ENCODE data around the gene SLC16A7. TPM values are rescaled to one million over a fixed set of nuclear protein-coding genes. Genes with fewer than 3 reads are reported as not detected.

SLC16A7 gene
- total and polyA plus RNA-seq, 9 donors, result 2.0 to 21.9 (median 13.7) TPM

- 86 to 93% (median 92%) methylated on average over 5 of the region's 5 CpGs for WGBS, 3 donors
- intact Hi-C loops (cut with DNase I), result no loop called here
Measured at GRCh38 chr12:59636945-59637691, 41.3 kb downstream of the SLC16A7 start.

GRCh38 chr12:59637692-59638070 lies 41.9 kb downstream of the SLC16A7 start:
- intact Hi-C loops (cut with DNase I), result no loop called here
- H3K27ac ChIP-seq, result no peak overlapping the region
- DNase-seq, result no peak
- no peak for TF ChIP-seq EP300 (IDR thresholded peaks at IDR 0.05)
- no peak for TF ChIP-seq CTCF (IDR thresholded peaks at IDR 0.05)
- TF ChIP-seq POLR2A (IDR thresholded peaks at IDR 0.05), result no peak
- no peaks in the 10 kb centered on the region for H3K36me3 ChIP-seq
- H3K27me3 ChIP-seq, result no peaks in the 10 kb centered on the region
- H3K9me3 ChIP-seq, result no peaks in the 10 kb centered on the region
- peaks cover 2% of the 10 kb centered on the region for H3K4me1 ChIP-seq (ENCODE audit: insufficient read depth)
- no peak overlapping the region for H3K4me3 ChIP-seq

More at GRCh38 chr12:59636945-59637691, 41.3 kb downstream of the SLC16A7 start:
- Histone ChIP-seq H3K27ac (no peak overlapping the region), H3K4me3 (no peak overlapping the region), H3K9me3 (no peaks in the 10 kb centered on the region), H3K36me3 (no peaks in the 10 kb centered on the region), H3K4me1 (ENCODE audit: insufficient read depth) (peaks cover 2% of the 10 kb centered on the region), H3K27me3 (no peaks in the 10 kb centered on the region)
- no peak for TF ChIP-seq POLR2A (IDR thresholded peaks at IDR 0.05)
- TF ChIP-seq CTCF (IDR thresholded peaks at IDR 0.05), result no peak
- TF ChIP-seq EP300 (IDR thresholded peaks at IDR 0.05), result no peak
- DNase-seq, result no peak

GRCh38 chr12:59643550-59643949 lies 47.7 kb downstream of the SLC16A7 start:
- Histone ChIP-seq H3K27ac (no peak overlapping the region), H3K27me3 (no peaks in the 10 kb centered on the region), H3K4me1 (ENCODE audit: insufficient read depth) (no peaks in the 10 kb centered on the region), H3K4me3 (no peak overlapping the region), H3K9me3 (no peaks in the 10 kb centered on the region), H3K36me3 (no peaks in the 10 kb centered on the region)
- TF ChIP-seq POLR2A (IDR thresholded peaks at IDR 0.05), result no peak
- TF ChIP-seq CTCF (IDR thresholded peaks at IDR 0.05), result no peak
- TF ChIP-seq EP300 (IDR thresholded peaks at IDR 0.05), result no peak
- no peak for DNase-seq
- 65 to 74% (median 66%) methylated on average over 3 of the region's 3 CpGs for WGBS, 3 donors
- intact Hi-C loops (cut with DNase I), result no loop called here

GRCh38 chr12:59645242-59645641 lies 49.4 kb downstream of the SLC16A7 start:
- TF ChIP-seq CTCF (IDR thresholded peaks at IDR 0.05) (no peak), EP300 (IDR thresholded peaks at IDR 0.05) (no peak), POLR2A (IDR thresholded peaks at IDR 0.05) (no peak)
- no peaks in the 10 kb centered on the region for H3K27me3 ChIP-seq
- no peaks in the 10 kb centered on the region for H3K4me1 ChIP-seq (ENCODE audit: insufficient read depth)
- intact Hi-C loops (cut with DNase I), result no loop called here
- no peaks in the 10 kb centered on the region for H3K9me3 ChIP-seq
- no peak overlapping the region for H3K27ac ChIP-seq
- no peaks in the 10 kb centered on the region for H3K36me3 ChIP-seq
- no peak for DNase-seq
- no peak overlapping the region for H3K4me3 ChIP-seq
- WGBS, 3 donors, result 93 to 98% (median 93%) methylated on average over 1 of the region's 1 CpG

Data from ovary (tissue), 9 donors.